Breast epithelium (tissue), 3 donors: ENCODE results near the gene LRRC15.

Experiments
- POLR2A ChIP-seq: fragments of 450-650 bp; IDR thresholded peaks from one replicate; pipeline ENCODE4 v1.6.1; 2016; ENCODE audit warnings: antibody characterized with exemption, mild to moderate bottlenecking, moderate library complexity
- POLR2AphosphoS5 ChIP-seq, 3 donors: sonication (generic); formaldehyde crosslinking; IDR thresholded peaks; one replicate each; pipeline ENCODE4 v1.6.1; 2017; ENCODE audit warnings: antibody characterized with exemption in 3 of 3
- TF ChIP-seq, protein P1 (sequence below), 3 donors: fragments of 450-650 bp; IDR thresholded peaks; one replicate each; pipeline ENCODE4 v1.5.1; 2016 to 2017; ENCODE audit warnings: antibody characterized with exemption in 3 of 3, mild to moderate bottlenecking in 3 of 3, moderate library complexity in 3 of 3

DNA sequence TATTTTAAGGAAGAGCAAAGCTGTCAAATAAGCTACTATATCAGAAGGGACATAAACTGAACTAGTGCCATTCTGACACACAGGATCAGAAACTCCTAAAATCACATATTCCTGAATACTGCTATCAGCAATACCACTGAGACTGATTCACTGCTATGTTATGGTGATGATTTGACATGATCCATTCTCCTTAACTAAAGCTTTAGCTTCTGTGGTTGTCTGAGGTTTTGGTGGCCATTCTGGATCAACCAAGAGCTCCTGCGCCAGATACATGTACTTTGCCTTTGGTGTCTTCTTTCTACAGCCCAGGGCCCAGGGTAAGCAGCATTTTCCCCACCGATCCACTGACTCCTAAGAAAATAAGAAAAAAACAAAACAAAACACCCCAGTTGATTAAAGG lies 36.2 kb upstream of the LRRC15 start:
- TF ChIP-seq, protein P1, sequence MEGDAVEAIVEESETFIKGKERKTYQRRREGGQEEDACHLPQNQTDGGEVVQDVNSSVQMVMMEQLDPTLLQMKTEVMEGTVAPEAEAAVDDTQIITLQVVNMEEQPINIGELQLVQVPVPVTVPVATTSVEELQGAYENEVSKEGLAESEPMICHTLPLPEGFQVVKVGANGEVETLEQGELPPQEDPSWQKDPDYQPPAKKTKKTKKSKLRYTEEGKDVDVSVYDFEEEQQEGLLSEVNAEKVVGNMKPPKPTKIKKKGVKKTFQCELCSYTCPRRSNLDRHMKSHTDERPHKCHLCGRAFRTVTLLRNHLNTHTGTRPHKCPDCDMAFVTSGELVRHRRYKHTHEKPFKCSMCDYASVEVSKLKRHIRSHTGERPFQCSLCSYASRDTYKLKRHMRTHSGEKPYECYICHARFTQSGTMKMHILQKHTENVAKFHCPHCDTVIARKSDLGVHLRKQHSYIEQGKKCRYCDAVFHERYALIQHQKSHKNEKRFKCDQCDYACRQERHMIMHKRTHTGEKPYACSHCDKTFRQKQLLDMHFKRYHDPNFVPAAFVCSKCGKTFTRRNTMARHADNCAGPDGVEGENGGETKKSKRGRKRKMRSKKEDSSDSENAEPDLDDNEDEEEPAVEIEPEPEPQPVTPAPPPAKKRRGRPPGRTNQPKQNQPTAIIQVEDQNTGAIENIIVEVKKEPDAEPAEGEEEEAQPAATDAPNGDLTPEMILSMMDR (IDR thresholded peaks at IDR 0.05): no peak
- TF ChIP-seq POLR2A (no peak), POLR2AphosphoS5 (IDR thresholded peaks at IDR 0.05) (no peak)
